WTC11 (cell line): ENCODE results near the gene TP63. TPM values are rescaled to one million over a fixed set of nuclear protein-coding genes. Genes with fewer than 3 reads are reported as not detected.

Experiments used
- ATAC-seq: fragments of 200-7000 bp; cut with Tn5 transposase; 2 replicates; pipeline ENCODE4 v1.10.0; 2021; ENCODE audit warnings: mild to moderate bottlenecking, moderate library complexity
- CTCF ChIA-PET: fragments of 300-600 bp; sonication (Branson Sonifier 250); formaldehyde crosslinking; loops from one replicate; lab custom pipeline; 2021; ENCODE audit warnings: antibody characterized with exemption; lab: Charles Lee
- POLR2A ChIA-PET: fragments of 350-600 bp; sonication (Branson Sonifier 250); formaldehyde crosslinking; loops from one replicate; lab custom pipeline; 2021; ENCODE audit warnings: antibody characterized with exemption; lab: Charles Lee
- DNase-seq: peaks from one replicate; pipeline ENCODE4 v3.0.0; 2021; ENCODE audit warnings: low spot score
- H3K27ac Mint-ChIP-seq: 2 replicates; pipeline ENCODE4 v1.8.0; 2021; ENCODE audit warnings: mixed read lengths
- H3K27me3 Mint-ChIP-seq: 2 replicates; pipeline ENCODE4 v1.8.0; 2021; ENCODE audit warnings: low read depth, mild to moderate bottlenecking, moderate library complexity, mixed read lengths
- H3K36me3 Mint-ChIP-seq: 2 replicates; pipeline ENCODE4 v1.8.0; 2021; ENCODE audit warnings: mixed read lengths
- H3K4me1 Mint-ChIP-seq: 2 replicates; pipeline ENCODE4 v1.8.0; 2022; ENCODE audit warnings: mixed read lengths
- H3K4me3 Mint-ChIP-seq: 2 replicates; pipeline ENCODE4 v1.8.0; 2021; ENCODE audit warnings: mild to moderate bottlenecking, moderate library complexity, mixed read lengths
- H3K9me3 Mint-ChIP-seq: 2 replicates; pipeline ENCODE4 v1.8.0; 2021; ENCODE audit warnings: mixed read lengths
- CBFB ChIP-seq: sonication (generic); formaldehyde crosslinking; IDR thresholded peaks from 2 replicates; pipeline ENCODE4 v1.8.1; 2022; ENCODE audit warnings: mild to moderate bottlenecking, low read depth, missing genetic modification reagents
- CREB1 ChIP-seq: sonication (generic); formaldehyde crosslinking; IDR thresholded peaks from 2 replicates; pipeline ENCODE4 v1.8.0; 2023; ENCODE audit warnings: mild to moderate bottlenecking, missing genetic modification reagents
- E2F1 ChIP-seq: sonication (generic); formaldehyde crosslinking; IDR thresholded peaks from 2 replicates; pipeline ENCODE4 v1.8.0; 2022; ENCODE audit warnings: mild to moderate bottlenecking, missing genetic modification reagents
- ELF4 ChIP-seq: sonication (generic); formaldehyde crosslinking; IDR thresholded peaks from 2 replicates; pipeline ENCODE4 v1.8.1; 2022; ENCODE audit warnings: low read depth, mild to moderate bottlenecking, moderate library complexity, missing genetic modification reagents
- EMX1 ChIP-seq: fragments of 250-450 bp; sonication (Bioruptor Pico); IDR thresholded peaks from 2 replicates; pipeline ENCODE4 v1.8.0; 2021; ENCODE audit warnings: mild to moderate bottlenecking
- ETV6 ChIP-seq: sonication (generic); formaldehyde crosslinking; IDR thresholded peaks from 2 replicates; pipeline ENCODE4 v1.8.1; 2022; ENCODE audit warnings: mild to moderate bottlenecking, missing genetic modification reagents
- FOXP1 ChIP-seq: sonication (generic); formaldehyde crosslinking; IDR thresholded peaks from 2 replicates; pipeline ENCODE4 v1.8.0; 2022; ENCODE audit warnings: missing genetic modification reagents, mild to moderate bottlenecking, moderate library complexity, borderline replicate concordance
- GTF2I ChIP-seq: fragments of 250-450 bp; sonication (Bioruptor Pico); conservative IDR thresholded peaks from 2 replicates; pipeline ENCODE4 v1.4.0; 2021; ENCODE audit warnings: mild to moderate bottlenecking
- JAZF1 ChIP-seq: fragments of 250-450 bp; sonication (Bioruptor Pico); IDR thresholded peaks from 2 replicates; pipeline ENCODE4 v1.9.0; 2021; ENCODE audit warnings: moderate library complexity, mild to moderate bottlenecking, inconsistent platforms
- JUN ChIP-seq: sonication (generic); formaldehyde crosslinking; IDR thresholded peaks from 2 replicates; pipeline ENCODE4 v1.8.0; 2023; ENCODE audit warnings: mild to moderate bottlenecking, missing genetic modification reagents
- KAT7 ChIP-seq: sonication (generic); formaldehyde crosslinking; IDR thresholded peaks from 2 replicates; pipeline ENCODE4 v1.8.1; 2023; ENCODE audit warnings: missing genetic modification reagents, mild to moderate bottlenecking, borderline replicate concordance
- MYBL2 ChIP-seq: sonication (generic); formaldehyde crosslinking; IDR thresholded peaks from 2 replicates; pipeline ENCODE4 v1.8.1; 2023; ENCODE audit warnings: mild to moderate bottlenecking, moderate library complexity, missing genetic modification reagents
- NFATC4 ChIP-seq: fragments of 250-450 bp; sonication (Bioruptor Pico); IDR thresholded peaks from 2 replicates; pipeline ENCODE4 v1.9.0; 2021; ENCODE audit warnings: mild to moderate bottlenecking
- NFE2L1 ChIP-seq: sonication (generic); formaldehyde crosslinking; IDR thresholded peaks from 2 replicates; pipeline ENCODE4 v1.8.1; 2023; ENCODE audit warnings: missing genetic modification reagents
- PRDM15 ChIP-seq: sonication (generic); formaldehyde crosslinking; IDR thresholded peaks from 2 replicates; pipeline ENCODE4 v1.8.0; 2022; ENCODE audit warnings: missing genetic modification reagents
- PRRX2 ChIP-seq: fragments of 250-450 bp; sonication (Bioruptor Pico); IDR thresholded peaks from 2 replicates; pipeline ENCODE4 v1.8.0; 2021; ENCODE audit warnings: mild to moderate bottlenecking
- TP53 ChIP-seq: sonication (generic); formaldehyde crosslinking; IDR thresholded peaks from 2 replicates; pipeline ENCODE4 v1.8.1; 2023; ENCODE audit warnings: mild to moderate bottlenecking, missing genetic modification reagents
- ZBTB43 ChIP-seq: sonication (generic); formaldehyde crosslinking; IDR thresholded peaks from 2 replicates; pipeline ENCODE4 v1.8.1; 2023; ENCODE audit warnings: mild to moderate bottlenecking, missing genetic modification reagents
- ZNF121 ChIP-seq: sonication (generic); formaldehyde crosslinking; IDR thresholded peaks from 2 replicates; pipeline ENCODE4 v1.8.0; 2023; ENCODE audit warnings: missing genetic modification reagents
- total RNA-seq: library from RNA; stranded (reverse); gene quantifications from 3 replicates; pipeline ENCODE4 v1.2.3, GENCODE V29; 2021
- TF ChIP-seq, protein P1 (sequence below): fragments of 250-450 bp; sonication (Bioruptor Pico); IDR thresholded peaks from 2 replicates; pipeline ENCODE4 v1.9.0; 2021; ENCODE audit warnings: moderate library complexity, mild to moderate bottlenecking, inconsistent platforms, borderline replicate concordance
- TF ChIP-seq, protein P2 (sequence below): fragments of 250-450 bp; sonication (Bioruptor Pico); IDR thresholded peaks from 2 replicates; pipeline ENCODE4 v1.8.0; 2021; ENCODE audit warnings: mild to moderate bottlenecking
- TF ChIP-seq, protein P3 (sequence below): sonication (generic); formaldehyde crosslinking; IDR thresholded peaks from 2 replicates; pipeline ENCODE4 v1.8.0; 2022; ENCODE audit warnings: mild to moderate bottlenecking, missing genetic modification reagents
- TF ChIP-seq, protein P4 (sequence below): sonication (generic); formaldehyde crosslinking; IDR thresholded peaks from 2 replicates; pipeline ENCODE4 v1.8.1; 2023; ENCODE audit warnings: mild to moderate bottlenecking, moderate library complexity, missing genetic modification reagents

Gene TP63
- total RNA-seq, 1 experiment from 2014 or later: 0.09 TPM

DNA sequence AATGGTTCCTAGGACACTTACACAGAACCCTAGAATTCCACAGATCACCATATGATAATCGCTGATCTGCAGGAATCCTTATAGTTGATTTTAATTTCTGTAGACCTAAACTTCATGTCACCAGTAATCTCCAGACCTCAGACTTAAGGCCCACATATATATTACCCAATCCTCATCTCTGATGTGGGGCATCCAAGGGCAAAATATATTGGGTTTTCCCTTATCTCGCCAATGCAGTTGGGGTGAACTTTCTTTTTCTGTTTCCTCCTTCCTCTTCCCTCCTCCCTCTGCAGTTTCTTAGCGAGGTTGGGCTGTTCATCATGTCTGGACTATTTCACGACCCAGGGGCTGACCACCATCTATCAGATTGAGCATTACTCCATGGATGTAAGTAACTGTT lies 259.3 kb downstream of the TP63 start (continued):
- TF ChIP-seq, protein P1, sequence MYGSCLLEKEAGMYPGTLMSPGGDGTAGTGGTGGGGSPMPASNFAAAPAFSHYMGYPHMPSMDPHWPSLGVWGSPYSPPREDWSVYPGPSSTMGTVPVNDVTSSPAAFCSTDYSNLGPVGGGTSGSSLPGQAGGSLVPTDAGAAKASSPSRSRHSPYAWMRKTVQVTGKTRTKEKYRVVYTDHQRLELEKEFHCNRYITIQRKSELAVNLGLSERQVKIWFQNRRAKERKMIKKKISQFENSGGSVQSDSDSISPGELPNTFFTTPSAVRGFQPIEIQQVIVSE (CRISPR knock-in tag): no peak

GRCh38 chr3:189896533-189896932 lies 265.3 kb downstream of the TP63 start:
- ATAC-seq (peak; percentile 53), DNase-seq (no peak)
- ChIA-PET POLR2A (no interaction called here), CTCF (no interaction called here)
- H3K27me3 Mint-ChIP-seq: no peaks in the 10 kb centered on the region
- H3K4me1 Mint-ChIP-seq: peaks cover 14% of the 10 kb centered on the region
- H3K9me3 Mint-ChIP-seq: no peaks in the 10 kb centered on the region
- no peak for TF ChIP-seq PRDM15 (CRISPR knock-in tag)
- TF ChIP-seq GTF2I (CRISPR knock-in tag): no peak
- no peak for TF ChIP-seq PRRX2
- no peak for TF ChIP-seq FOXP1 (CRISPR knock-in tag)
- TF ChIP-seq ZBTB43 (CRISPR knock-in tag): no peak
- TF ChIP-seq, protein P2, sequence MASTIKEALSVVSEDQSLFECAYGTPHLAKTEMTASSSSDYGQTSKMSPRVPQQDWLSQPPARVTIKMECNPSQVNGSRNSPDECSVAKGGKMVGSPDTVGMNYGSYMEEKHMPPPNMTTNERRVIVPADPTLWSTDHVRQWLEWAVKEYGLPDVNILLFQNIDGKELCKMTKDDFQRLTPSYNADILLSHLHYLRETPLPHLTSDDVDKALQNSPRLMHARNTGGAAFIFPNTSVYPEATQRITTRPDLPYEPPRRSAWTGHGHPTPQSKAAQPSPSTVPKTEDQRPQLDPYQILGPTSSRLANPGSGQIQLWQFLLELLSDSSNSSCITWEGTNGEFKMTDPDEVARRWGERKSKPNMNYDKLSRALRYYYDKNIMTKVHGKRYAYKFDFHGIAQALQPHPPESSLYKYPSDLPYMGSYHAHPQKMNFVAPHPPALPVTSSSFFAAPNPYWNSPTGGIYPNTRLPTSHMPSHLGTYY (CRISPR knock-in tag): no peak
- TF ChIP-seq JAZF1 (CRISPR knock-in tag): no peak
- TF ChIP-seq TP53 (CRISPR knock-in tag): no peak
- TF ChIP-seq JUN (CRISPR knock-in tag): no peak
- TF ChIP-seq ELF4 (CRISPR knock-in tag): no peak
- TF ChIP-seq KAT7 (CRISPR knock-in tag): no peak
- TF ChIP-seq MYBL2 (CRISPR knock-in tag): no peak
- TF ChIP-seq, protein P3, sequence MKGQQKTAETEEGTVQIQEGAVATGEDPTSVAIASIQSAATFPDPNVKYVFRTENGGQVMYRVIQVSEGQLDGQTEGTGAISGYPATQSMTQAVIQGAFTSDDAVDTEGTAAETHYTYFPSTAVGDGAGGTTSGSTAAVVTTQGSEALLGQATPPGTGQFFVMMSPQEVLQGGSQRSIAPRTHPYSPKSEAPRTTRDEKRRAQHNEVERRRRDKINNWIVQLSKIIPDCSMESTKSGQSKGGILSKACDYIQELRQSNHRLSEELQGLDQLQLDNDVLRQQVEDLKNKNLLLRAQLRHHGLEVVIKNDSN (CRISPR knock-in tag): no peak
- no peak overlapping the region for H3K4me3 Mint-ChIP-seq
- no peaks in the 10 kb centered on the region for H3K36me3 Mint-ChIP-seq
- no peak overlapping the region for H3K27ac Mint-ChIP-seq

DNA sequence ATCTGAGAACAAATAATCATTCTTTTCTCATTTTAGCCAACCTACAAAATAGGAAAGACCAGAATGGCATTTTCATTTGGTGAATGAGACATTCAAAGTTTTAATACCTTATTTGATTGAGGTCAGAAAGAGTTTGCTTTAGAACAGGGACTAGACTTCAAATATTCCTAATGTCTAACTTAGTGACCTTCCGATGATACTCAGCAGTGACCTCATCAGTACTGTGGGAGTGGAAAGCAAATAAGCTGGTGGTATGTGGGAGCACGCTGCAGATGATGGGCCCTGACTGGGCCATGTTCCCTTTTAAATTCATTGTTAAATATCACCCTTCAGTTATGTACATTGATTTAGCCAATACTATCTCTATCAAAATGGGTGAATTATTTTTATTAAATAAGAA lies 266.2 kb downstream of the TP63 start:
- no peaks in the 10 kb centered on the region for H3K9me3 Mint-ChIP-seq
- H3K27ac Mint-ChIP-seq: no peak overlapping the region; the same call in 1 of the 2 replicates
- DNase-seq (no peak), ATAC-seq (no peak)
- POLR2A ChIA-PET: no interaction called here
- H3K36me3 Mint-ChIP-seq: no peaks in the 10 kb centered on the region
- no peaks in the 10 kb centered on the region for H3K27me3 Mint-ChIP-seq
- no peak overlapping the region for H3K4me3 Mint-ChIP-seq
- H3K4me1 Mint-ChIP-seq: peaks cover 14% of the 10 kb centered on the region
- CTCF ChIA-PET: no interaction called here
- TF ChIP-seq E2F1: no peak
- no peak for TF ChIP-seq EMX1 (CRISPR knock-in tag)
- no peak for TF ChIP-seq ZNF121 (CRISPR knock-in tag)
- no peak for TF ChIP-seq NFE2L1
- no peak for TF ChIP-seq ETV6
- TF ChIP-seq, protein P4, sequence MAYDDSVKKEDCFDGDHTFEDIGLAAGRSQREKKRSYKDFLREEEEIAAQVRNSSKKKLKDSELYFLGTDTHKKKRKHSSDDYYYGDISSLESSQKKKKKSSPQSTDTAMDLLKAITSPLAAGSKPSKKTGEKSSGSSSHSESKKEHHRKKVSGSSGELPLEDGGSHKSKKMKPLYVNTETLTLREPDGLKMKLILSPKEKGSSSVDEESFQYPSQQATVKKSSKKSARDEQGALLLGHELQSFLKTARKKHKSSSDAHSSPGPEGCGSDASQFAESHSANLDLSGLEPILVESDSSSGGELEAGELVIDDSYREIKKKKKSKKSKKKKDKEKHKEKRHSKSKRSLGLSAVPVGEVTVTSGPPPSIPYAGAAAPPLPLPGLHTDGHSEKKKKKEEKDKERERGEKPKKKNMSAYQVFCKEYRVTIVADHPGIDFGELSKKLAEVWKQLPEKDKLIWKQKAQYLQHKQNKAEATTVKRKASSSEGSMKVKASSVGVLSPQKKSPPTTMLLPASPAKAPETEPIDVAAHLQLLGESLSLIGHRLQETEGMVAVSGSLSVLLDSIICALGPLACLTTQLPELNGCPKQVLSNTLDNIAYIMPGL: no peak
- no peak for TF ChIP-seq CREB1 (CRISPR knock-in tag)
- no peak for TF ChIP-seq CBFB (CRISPR knock-in tag)
- no peak for TF ChIP-seq FOXP1 (CRISPR knock-in tag)
- TF ChIP-seq TP53 (CRISPR knock-in tag): no peak
- TF ChIP-seq NFATC4 (CRISPR knock-in tag): no peak
